HG03442 (cell line): ENCODE results near the gene IFNL4.
"Not testable (repeated sequence)": the region's sequence is repeated elsewhere in the genome, so short reads cannot be mapped to it uniquely, and the experiment has no call there.

Experiments
- ATAC-seq: cut with Tn5 transposase; IDR thresholded peaks from one replicate; pipeline ENCODE4 v1.9.1; 2021; ENCODE audit warnings: mild to moderate bottlenecking, moderate library complexity; ENCODE audit not compliant: unreplicated experiment

The IFNL4 gene

DNA sequence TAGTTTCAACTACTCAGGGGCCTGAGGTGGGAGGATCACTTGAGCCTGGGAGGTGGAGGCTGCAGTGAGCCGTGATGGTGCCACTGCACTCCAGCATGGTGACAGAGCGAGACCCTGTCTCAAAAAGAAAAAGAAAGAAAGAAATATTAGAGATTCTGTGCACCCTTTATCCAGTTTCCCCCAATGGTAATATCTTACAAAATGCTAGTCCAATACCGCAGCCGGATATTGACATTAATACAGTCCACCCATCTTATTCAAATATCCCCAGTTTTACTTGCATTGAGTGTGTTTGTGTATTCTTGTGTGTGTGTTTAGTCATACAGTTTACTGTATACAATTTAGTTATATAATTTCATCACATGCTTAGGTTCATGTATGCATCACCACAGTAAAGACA lies 8.6 kb upstream of the IFNL4 start:
- ATAC-seq = no peak

DNA sequence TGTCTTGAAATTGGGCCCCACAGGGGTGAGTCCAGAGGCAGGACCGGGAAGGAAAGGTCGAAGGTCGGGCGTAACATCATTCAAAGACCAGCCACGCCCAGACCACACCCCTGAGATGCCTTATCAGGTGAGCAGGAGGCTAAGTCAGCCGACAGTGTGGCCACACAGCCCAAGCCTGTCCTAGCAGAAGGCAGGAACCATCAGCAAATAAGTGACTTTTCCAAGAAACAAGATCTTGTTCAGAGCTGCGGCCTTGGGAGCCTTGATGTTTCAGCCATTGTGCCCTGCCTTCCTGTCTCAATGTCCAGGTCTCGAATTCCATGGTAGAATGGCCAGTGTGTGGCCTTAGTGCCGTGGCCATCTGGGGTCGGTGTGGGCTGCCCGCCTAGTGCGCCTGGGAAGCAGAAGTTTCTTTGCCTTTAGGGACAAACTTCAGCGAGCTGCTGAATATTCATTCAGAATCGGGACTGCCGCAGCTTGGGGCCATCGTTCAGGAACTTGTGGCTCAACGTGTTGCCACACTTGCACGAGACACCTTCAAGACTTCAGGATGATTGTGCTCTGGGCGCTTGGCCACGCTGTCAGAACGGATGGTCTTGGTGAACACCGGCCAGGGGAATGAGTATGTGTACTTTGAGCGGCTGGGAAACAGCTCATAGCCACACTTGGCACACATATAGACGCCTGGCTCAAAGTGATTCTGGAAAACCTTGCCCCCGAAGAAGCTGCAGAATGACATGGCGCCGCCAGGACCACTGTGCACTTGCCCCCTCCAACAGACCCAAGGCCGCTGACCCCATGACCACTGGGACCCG lies 6.1 kb upstream of the IFNL4 start:
- ATAC-seq = no peak

- ATAC-seq = no peak
Observed at GRCh38 chr19:39253374-39254149, 4.9 kb upstream of the IFNL4 start.

DNA sequence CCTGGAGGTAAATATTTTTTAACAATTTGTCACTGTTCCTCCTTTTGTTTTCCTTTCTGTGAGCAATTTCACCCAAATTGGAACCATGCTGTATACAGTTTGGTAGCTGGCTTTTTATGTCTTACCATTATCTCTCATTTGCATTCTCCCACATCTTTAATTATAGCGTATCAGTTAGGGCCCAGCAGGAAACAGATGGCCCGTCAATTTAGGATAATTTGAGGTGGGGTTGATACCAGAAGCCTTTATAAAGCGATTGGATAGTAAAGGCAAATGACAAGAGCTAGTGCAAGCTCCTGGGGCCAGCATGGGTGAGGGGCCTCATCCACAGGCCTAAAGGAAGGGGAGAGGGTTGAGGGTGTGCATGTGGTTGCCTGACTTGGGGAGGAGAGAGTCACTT lies 3.8 kb upstream of the IFNL4 start:
- no peak for ATAC-seq

DNA sequence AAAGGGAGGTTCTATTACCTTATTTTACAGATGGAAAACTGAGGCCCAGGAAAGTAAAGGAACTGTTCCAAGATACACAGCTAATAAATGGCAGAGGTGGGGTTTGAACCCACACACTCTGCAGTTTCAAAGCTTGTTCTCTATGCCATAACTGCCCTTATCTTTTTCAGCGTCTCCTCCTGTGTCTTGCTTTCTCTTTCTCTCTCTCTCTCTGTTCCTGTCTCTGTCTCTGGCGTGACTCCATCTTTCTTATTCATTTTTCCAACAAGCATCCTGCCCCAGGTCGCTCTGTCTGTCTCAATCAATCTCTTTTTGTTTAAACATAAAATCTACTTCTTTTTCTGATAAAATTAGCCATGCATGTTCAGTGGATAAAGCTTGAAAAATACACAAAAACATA lies 3.2 kb upstream of the IFNL4 start:
- no peak for ATAC-seq

- no peak for ATAC-seq
Observed at GRCh38 chr19:39251081-39251480, 2.4 kb upstream of the IFNL4 start.

DNA sequence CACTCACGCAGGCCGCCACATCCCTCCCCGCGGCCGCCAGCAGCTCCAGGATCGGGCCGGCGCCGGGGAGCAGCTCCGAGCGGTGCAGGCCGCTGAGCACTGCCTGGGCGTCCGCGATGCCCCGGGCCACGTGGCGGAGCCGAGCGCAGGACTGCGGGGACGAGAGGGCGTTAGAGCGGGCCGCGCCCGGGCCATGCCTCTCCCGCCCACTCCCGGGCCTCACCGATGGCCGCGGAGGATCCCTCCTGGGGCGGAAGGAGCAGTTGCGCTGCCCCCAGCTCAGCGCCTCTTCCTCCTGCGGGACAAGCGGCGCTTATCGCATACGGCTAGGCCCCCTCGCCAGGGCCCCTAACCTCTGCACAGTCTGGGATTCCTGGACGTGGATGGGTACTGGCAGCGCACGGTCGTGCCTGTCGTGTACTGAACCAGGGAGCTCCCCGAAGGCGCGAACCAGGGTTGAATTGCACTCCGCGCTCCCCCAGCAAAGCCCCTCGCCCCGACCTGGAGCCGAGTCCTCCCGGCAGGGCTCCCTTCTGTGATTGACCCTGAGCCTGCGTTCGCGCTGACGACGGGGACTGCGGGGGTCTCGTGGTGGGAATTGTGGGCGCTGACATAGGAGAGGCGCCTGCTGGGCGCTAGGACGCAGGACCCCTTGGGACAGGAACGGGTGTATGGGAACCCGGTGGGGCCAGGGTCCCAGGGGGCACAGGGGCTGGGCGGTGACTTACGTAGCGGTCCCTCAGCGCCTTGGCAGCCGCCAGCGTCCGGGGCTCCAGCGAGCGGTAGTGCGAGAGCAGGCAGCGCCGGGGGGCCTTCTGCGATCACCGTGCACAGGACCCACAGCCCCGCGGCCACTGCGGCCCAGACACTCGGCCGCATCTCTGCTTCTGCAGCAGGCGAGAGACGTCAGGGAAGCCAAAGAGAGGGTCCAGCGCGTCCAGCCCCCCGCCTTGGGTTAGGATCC lies 673 bp downstream of the IFNL4 start:
- ATAC-seq = no peak

DNA sequence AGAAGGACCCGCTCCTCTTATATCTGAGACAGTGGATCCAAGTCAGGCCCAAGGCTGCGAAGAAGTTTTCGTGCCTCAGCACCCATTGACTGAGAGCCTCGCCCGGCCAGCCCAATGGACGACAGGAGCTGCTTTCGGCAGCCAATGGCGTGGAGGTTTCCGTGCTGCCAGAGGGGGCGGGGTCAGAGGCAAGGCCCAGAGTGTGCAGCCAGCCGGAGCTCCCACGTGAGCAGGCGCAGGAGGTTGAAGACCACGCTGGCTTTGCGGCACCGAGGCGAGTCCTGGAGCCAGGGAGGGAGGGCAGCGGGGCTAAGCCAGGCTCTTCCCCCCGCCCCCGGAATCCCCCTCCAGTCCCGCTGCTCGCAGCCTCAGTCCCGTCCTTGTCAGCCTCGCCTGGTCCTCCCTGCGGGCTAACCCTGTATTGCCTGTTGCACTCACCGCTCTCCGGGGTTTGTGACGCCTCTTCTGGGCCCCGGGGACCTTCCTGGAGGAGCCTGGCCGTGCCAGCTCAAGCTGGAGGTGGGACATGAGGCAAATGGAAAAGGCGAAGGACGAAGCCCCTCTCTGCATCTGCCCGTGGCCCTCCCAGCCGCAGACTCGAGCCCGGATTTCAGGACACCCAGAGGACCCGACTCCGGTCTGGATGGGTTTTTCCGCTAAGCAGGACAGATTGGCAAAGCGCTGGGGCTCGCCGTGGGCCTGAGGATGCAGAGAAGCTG lies 1.5 kb downstream of the IFNL4 start:
- no peak for ATAC-seq

- not testable (repeated sequence) for ATAC-seq
Observed at GRCh38 chr19:39245166-39245565, 3.5 kb downstream of the IFNL4 start.

GRCh38 chr19:39244410-39245100 lies 4.1 kb downstream of the IFNL4 start, which contains the start of gene IFNL3:
Gene IFNL3 (minus strand): TSS chr19:39245006. CDS start chr19:39244967, 39 bp downstream.
- not testable (repeated sequence) for ATAC-seq

DNA sequence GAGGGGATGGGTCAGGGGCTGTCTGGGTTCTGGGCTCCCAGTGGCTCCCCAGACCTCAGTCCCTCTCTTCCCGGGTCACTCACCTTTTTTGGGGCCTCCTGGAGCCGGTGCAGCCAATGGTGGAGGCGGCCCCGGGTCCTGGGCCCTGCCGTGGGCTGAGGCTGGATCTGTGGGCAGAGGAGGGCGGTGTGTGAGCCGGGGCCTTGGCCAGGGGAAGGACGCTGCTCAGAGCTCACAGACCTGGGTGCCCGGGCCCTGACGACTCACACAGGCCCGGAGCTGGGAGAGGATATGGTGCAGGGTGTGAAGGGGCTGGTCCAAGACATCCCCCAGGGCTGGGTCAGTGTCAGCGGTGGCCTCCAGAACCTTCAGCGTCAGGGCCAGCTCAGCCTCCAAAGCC lies 4.9 kb downstream of the IFNL4 start:
- ATAC-seq = not testable (repeated sequence)

DNA sequence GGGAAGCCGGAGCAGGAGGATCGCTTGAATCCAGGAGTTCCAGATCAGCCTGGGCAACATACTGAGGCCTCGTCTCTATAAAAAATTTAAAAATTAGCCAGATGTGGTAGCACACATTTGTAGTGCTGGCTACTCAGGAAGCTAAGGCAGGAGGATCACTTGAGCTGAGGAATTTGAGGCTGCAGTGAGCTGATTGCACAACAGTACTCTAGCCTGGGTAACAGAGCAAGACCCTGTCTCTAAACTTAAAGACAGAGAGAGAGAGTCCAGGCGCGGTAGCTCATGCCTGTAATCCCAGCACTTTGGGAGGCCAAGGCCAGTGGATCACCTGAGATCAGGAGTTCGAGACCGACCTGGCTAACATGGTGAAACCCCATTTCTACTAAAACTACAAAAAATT lies 8.2 kb downstream of the IFNL4 start:
- no peak for ATAC-seq

DNA sequence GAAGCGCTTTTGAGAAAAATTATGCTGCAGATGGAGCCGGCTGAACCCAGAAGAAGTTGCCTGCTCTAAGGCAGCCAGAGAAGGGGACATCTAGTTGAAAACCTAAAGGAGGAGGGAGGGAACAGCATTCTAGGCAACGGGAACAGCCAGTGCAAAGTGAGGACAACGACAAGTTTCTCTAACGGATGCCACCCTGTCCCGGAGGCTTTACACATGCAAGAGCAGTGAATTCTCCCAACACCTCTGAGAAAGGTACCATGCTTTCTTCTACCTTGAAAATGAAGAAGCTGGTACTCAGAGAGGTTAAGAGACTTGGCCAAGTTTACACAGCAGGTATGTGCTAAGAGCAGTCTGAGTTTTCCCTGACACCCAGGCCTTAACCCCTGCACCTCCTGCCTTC lies 9.7 kb downstream of the IFNL4 start:
- no peak for ATAC-seq

DNA sequence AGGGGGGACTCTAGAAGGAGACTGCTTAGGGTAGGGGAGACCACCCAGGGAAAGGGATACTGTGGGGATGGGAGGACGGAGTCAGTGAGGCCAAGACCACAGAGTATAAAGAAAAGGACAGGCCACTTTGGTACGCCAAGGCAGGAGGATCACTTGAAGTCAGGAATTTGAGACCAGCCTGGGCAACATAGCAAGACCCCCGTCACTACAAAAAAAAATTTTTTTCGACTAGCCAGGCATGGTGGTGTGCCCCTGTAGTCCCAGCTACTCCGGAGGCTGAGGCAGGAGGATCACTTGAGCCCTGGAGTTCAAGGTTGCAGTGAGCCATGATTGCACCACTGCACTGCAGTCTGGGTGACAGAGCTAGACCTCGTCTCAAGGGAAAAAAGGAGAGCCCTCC lies 10.4 kb downstream of the IFNL4 start:
- ATAC-seq = no peak

GRCh38 chr19:39237200-39238184 lies 11.2 kb downstream of the IFNL4 start:
- peak; percentile 75 for ATAC-seq

GRCh38 chr19:39236527-39236926 lies 12.1 kb downstream of the IFNL4 start:
- no peak for ATAC-seq

DNA sequence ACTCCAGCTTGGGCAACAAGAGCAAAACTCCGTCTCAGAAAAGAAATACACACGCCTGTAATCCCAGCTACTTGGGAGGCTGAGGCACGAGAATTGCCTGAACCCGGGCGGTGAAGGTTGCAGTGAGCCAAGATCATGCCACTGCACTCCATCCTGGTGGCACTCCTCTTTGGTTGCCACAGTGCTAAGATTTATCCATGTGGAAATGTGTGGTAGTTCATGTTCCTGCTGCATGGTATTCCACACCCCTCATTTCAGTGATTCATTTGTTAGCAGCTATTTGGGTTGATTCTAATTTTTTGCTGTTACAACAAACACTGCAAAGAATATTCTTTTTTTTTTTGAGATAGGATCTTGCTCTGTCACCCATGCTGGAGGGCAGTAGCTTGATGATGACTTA lies 15.9 kb downstream of the IFNL4 start:
- no peak for ATAC-seq

DNA sequence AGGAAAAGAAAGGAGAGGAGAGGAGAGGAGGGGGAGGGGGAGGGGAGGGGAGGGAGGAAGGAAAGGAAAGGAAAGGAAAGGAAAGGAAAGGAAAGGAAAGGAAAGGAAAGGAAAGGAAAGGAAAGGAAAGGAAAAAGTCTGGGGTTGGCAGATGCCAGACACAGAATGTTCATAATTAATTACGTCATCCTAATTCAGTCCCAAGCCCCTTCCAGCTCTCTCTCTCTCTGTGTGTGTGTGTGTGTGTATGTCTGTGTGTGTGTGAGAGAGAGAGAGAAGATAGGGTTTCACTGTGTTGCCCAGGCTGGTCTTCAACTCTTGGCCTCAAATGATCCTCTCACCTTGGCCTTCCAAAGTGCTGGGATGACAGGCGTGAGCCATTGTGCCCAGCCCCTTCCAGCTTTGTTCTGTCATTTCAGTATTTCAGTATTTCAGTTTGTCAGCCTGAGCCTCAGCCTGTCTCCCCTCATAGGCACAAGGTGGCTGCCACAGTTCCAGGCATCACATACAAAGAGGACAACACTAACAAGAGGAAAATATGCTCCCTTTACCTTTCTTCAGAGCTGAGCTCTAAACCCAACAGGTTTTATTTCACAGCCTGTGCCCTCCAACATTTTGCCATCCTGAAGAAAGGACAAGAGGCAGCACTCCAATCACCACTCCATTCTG lies 18.4 kb downstream of the IFNL4 start:
- ATAC-seq = no peak
